ENCODE measurements around the gene RHD.
"Not testable (repeated sequence)": the region's sequence is repeated elsewhere in the genome, so short reads cannot be mapped to it uniquely, and the experiment has no call there.

The RHD gene

DNA sequence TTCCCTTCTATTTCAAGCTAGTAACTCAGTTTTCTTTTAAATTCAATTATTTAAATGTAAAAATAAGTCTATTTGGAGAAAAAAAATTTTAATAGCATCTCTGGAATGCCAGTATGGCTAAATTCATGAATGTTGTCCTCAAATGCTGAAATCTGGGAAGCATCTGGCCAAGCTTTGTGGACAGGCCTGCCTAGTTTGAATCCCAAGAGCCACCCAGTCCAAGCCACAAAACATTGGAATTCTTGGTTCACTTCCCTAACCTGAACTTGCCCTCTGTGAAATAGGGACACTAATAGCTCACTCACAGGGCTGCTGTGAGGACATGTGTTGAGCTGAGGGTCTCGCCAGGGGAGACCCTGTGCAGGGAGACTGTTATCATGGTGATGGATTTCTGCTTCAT is 37.2 kb downstream of the RHD start:
- H3K27me3 ChIP-seq (ENCODE audit: control insufficient read depth in 1 of 2, insufficient read depth in 2 of 2, low read length in 2 of 2); H3K36me3 ChIP-seq (ENCODE audit: control insufficient read depth in 2 of 2, insufficient read depth in 2 of 2, low read length in 2 of 2); H3K9me3 ChIP-seq (ENCODE audit: control insufficient read depth in 2 of 2, low read length in 2 of 2); H3K4me1 ChIP-seq (ENCODE audit: control insufficient read depth, insufficient read depth, low read length); H3K27ac ChIP-seq (ENCODE audit: low read length); H3K9ac ChIP-seq (ENCODE audit: low read length in 2 of 2); H3K4me3 ChIP-seq (ENCODE audit: low read length in 2 of 2): not testable (repeated sequence)

GRCh38 chr1:25312806-25313470 is 40.6 kb downstream of the RHD start:
- H3K36me3 ChIP-seq (ENCODE audit: control insufficient read depth in 2 of 2, insufficient read depth in 2 of 2, low read length in 2 of 2); H3K27me3 ChIP-seq (ENCODE audit: control insufficient read depth in 1 of 2, insufficient read depth in 2 of 2, low read length in 2 of 2); H3K9me3 ChIP-seq (ENCODE audit: control insufficient read depth in 2 of 2, low read length in 2 of 2); H3K9ac ChIP-seq (ENCODE audit: low read length in 2 of 2); H3K4me3 ChIP-seq (ENCODE audit: low read length in 2 of 2); H3K4me1 ChIP-seq (ENCODE audit: control insufficient read depth, insufficient read depth, low read length); H3K27ac ChIP-seq (ENCODE audit: low read length): not testable (repeated sequence)

GRCh38 chr1:25320314-25320938 is 48.1 kb downstream of the RHD start:
- H3K27me3 ChIP-seq (ENCODE audit: control insufficient read depth in 1 of 2, insufficient read depth in 2 of 2, low read length in 2 of 2); H3K9me3 ChIP-seq (ENCODE audit: control insufficient read depth in 2 of 2, low read length in 2 of 2); H3K9ac ChIP-seq (ENCODE audit: low read length in 2 of 2); H3K4me3 ChIP-seq (ENCODE audit: low read length in 2 of 2); H3K27ac ChIP-seq (ENCODE audit: low read length); H3K36me3 ChIP-seq (ENCODE audit: control insufficient read depth in 2 of 2, insufficient read depth in 2 of 2, low read length in 2 of 2); H3K4me1 ChIP-seq (ENCODE audit: control insufficient read depth, insufficient read depth, low read length): not testable (repeated sequence)

DNA sequence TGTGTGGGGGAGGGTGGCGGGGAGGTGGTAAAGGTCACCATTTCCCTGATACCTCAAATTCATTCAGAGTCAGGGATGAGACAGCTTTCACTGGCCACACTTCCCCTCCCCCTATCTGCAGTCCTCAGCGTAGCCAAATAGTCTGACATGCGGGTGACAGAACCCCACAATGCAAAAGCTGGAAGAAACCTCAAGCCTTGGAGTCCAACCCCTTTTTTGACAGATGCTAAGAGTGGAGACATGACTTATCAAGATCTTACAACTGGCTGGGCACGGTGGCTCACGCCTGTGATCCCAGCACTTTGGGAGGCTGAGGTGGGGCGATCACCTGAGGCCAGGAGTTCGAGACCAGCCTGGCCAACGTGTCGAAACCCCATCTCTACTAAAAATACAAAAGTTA is 49.8 kb downstream of the RHD start:
- not testable (repeated sequence) for H3K27me3 ChIP-seq (ENCODE audit: control insufficient read depth in 1 of 2, insufficient read depth in 2 of 2, low read length in 2 of 2); H3K9ac ChIP-seq (ENCODE audit: low read length in 2 of 2); H3K4me1 ChIP-seq (ENCODE audit: control insufficient read depth, insufficient read depth, low read length); H3K9me3 ChIP-seq (ENCODE audit: control insufficient read depth in 2 of 2, low read length in 2 of 2); H3K36me3 ChIP-seq (ENCODE audit: control insufficient read depth in 2 of 2, insufficient read depth in 2 of 2, low read length in 2 of 2); H3K27ac ChIP-seq (ENCODE audit: low read length); H3K4me3 ChIP-seq (ENCODE audit: low read length in 2 of 2)

DNA sequence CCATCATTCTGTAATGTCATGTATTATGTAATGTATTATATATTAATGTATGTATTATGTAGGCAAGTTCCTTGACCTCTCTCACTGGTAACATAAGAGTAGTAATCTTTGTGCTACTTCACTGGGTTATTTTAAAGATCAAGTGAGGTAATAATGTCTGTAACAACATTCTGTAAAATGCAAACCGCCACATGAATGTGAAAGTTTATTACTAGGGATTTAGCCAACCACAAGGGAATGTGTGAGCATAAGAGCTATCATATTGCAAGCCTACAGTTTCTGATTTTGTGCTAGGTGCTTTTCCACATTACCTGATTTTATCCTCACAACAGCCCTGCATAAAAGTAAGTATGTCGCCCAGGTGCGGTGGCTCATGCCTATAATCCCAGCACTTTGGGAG is 52.1 kb downstream of the RHD start:
- not testable (repeated sequence) for H3K27ac ChIP-seq (ENCODE audit: low read length); H3K4me1 ChIP-seq (ENCODE audit: control insufficient read depth, insufficient read depth, low read length); H3K36me3 ChIP-seq (ENCODE audit: control insufficient read depth in 2 of 2, insufficient read depth in 2 of 2, low read length in 2 of 2); H3K27me3 ChIP-seq (ENCODE audit: control insufficient read depth in 1 of 2, insufficient read depth in 2 of 2, low read length in 2 of 2); H3K4me3 ChIP-seq (ENCODE audit: low read length in 2 of 2); H3K9ac ChIP-seq (ENCODE audit: low read length in 2 of 2); H3K9me3 ChIP-seq (ENCODE audit: control insufficient read depth in 2 of 2, low read length in 2 of 2)

GRCh38 chr1:25327864-25328790 is 55.8 kb downstream of the RHD start:
- H3K27me3 ChIP-seq (ENCODE audit: control insufficient read depth in 1 of 2, insufficient read depth in 2 of 2, low read length in 2 of 2); H3K9me3 ChIP-seq (ENCODE audit: control insufficient read depth in 2 of 2, low read length in 2 of 2); H3K4me3 ChIP-seq (ENCODE audit: low read length in 2 of 2); H3K9ac ChIP-seq (ENCODE audit: low read length in 2 of 2); H3K4me1 ChIP-seq (ENCODE audit: control insufficient read depth, insufficient read depth, low read length); H3K27ac ChIP-seq (ENCODE audit: low read length); H3K36me3 ChIP-seq (ENCODE audit: control insufficient read depth in 2 of 2, insufficient read depth in 2 of 2, low read length in 2 of 2): not testable (repeated sequence)

DNA sequence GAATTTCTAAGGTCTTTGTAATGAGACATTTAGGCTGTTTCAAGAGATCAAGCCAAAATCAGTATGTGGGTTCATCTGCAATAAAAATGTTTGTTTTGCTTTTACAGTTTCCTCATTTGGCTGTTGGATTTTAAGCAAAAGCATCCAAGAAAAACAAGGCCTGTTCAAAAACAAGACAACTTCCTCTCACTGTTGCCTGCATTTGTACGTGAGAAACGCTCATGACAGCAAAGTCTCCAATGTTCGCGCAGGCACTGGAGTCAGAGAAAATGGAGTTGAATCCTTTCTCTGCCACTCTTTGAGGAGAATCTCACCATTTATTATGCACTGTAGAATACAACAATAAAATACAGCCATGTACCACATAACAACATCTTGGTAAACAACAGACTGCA is 56.5 kb downstream of the RHD start:
- not testable (repeated sequence) for H3K4me3 ChIP-seq (ENCODE audit: low read length in 2 of 2); H3K4me1 ChIP-seq (ENCODE audit: control insufficient read depth, insufficient read depth, low read length); H3K9me3 ChIP-seq (ENCODE audit: control insufficient read depth in 2 of 2, low read length in 2 of 2); H3K36me3 ChIP-seq (ENCODE audit: control insufficient read depth in 2 of 2, insufficient read depth in 2 of 2, low read length in 2 of 2); H3K27me3 ChIP-seq (ENCODE audit: control insufficient read depth in 1 of 2, insufficient read depth in 2 of 2, low read length in 2 of 2); H3K27ac ChIP-seq (ENCODE audit: low read length); H3K9ac ChIP-seq (ENCODE audit: low read length in 2 of 2)

DNA sequence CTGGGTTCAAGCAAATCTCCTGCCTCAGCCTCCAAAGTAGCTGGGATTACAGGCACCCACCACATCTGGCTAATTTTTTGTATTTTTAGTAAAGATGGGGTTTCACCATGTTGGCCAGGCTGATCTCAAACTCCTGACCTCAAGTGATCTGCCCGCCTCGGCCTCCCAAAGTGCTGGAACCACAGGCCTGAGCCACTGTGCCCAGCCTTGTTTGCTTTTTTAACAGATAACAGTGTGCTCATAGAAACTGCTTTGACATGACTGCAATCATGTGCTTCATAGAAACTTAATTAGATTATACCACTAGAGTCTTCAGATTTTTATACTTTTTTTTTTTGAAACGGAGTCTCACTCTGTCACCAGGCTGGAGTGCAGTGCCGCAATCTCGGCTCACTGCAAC is 57.0 kb downstream of the RHD start:
- H3K36me3 ChIP-seq (ENCODE audit: control insufficient read depth in 2 of 2, insufficient read depth in 2 of 2, low read length in 2 of 2); H3K27ac ChIP-seq (ENCODE audit: low read length); H3K27me3 ChIP-seq (ENCODE audit: control insufficient read depth in 1 of 2, insufficient read depth in 2 of 2, low read length in 2 of 2); H3K4me1 ChIP-seq (ENCODE audit: control insufficient read depth, insufficient read depth, low read length); H3K4me3 ChIP-seq (ENCODE audit: low read length in 2 of 2); H3K9me3 ChIP-seq (ENCODE audit: control insufficient read depth in 2 of 2, low read length in 2 of 2); H3K9ac ChIP-seq (ENCODE audit: low read length in 2 of 2): not testable (repeated sequence)

DNA sequence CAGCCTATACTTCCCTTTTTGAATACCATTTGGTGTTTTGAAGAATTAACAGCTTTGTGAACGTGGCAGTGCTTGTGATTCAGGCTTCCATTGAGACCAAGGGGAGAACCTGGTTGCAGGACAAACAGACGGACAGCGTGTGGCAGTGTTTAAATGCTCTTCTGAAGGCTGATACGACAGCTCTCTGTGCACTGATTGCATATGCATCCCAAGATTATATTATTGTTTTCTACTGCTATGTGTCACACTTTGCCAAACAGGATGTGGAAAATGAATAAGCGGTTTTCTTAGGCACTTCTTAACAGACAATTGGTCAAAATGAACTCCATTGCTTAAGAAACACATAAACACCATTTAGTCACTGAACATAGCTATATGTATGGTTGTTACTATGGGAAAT is 57.6 kb downstream of the RHD start:
- not testable (repeated sequence) for H3K9me3 ChIP-seq (ENCODE audit: control insufficient read depth in 2 of 2, low read length in 2 of 2); H3K36me3 ChIP-seq (ENCODE audit: control insufficient read depth in 2 of 2, insufficient read depth in 2 of 2, low read length in 2 of 2); H3K4me1 ChIP-seq (ENCODE audit: control insufficient read depth, insufficient read depth, low read length); H3K4me3 ChIP-seq (ENCODE audit: low read length in 2 of 2); H3K27ac ChIP-seq (ENCODE audit: low read length); H3K9ac ChIP-seq (ENCODE audit: low read length in 2 of 2); H3K27me3 ChIP-seq (ENCODE audit: control insufficient read depth in 1 of 2, insufficient read depth in 2 of 2, low read length in 2 of 2)

- H3K36me3 ChIP-seq (ENCODE audit: control insufficient read depth in 2 of 2, insufficient read depth in 2 of 2, low read length in 2 of 2); H3K27ac ChIP-seq (ENCODE audit: low read length); H3K9me3 ChIP-seq (ENCODE audit: control insufficient read depth in 2 of 2, low read length in 2 of 2); H3K27me3 ChIP-seq (ENCODE audit: control insufficient read depth in 1 of 2, insufficient read depth in 2 of 2, low read length in 2 of 2); H3K4me1 ChIP-seq (ENCODE audit: control insufficient read depth, insufficient read depth, low read length): not testable (repeated sequence)
- H3K9ac ChIP-seq (ENCODE audit: low read length in 2 of 2): peak overlapping the region in 1 of 2 donors; percentile 60
- H3K4me3 ChIP-seq (ENCODE audit: low read length in 2 of 2): peak overlapping the region; percentile 78 to 83
Observed at GRCh38 chr1:25336922-25337354, 64.6 kb downstream of the RHD start.

All from stomach smooth muscle (tissue), 2 donors.